ENCODE data around the gene MAJIN.

The MAJIN gene

GRCh38 chr11:64896448-64897022, 75.4 kb downstream of the MAJIN start:
- no peak for TF ChIP-seq CTCF (IDR thresholded peaks at IDR 0.05; ENCODE audit: low read depth, low read length, missing control alignments)
- H3K4me3 ChIP-seq (ENCODE audit: low read depth, low read length): no peak overlapping the region
- no peak for DNase-seq (ENCODE audit: low read depth)
- in situ Hi-C loops (cut with HindIII; ENCODE audit: low sequenced_read_pairs): no loop called here

- no peak for DNase-seq (ENCODE audit: low read depth)
- no peak overlapping the region for H3K4me3 ChIP-seq (ENCODE audit: low read depth, low read length)
- in situ Hi-C loops (cut with HindIII; ENCODE audit: low sequenced_read_pairs): loop anchor here (5.0 kb wide), 2 partner anchors 37 to 48 kb away; no protein-coding TSS in a partner anchor
- no peak for TF ChIP-seq CTCF (IDR thresholded peaks at IDR 0.05; ENCODE audit: low read depth, low read length, missing control alignments)
Measured at GRCh38 chr11:64894812-64895452, 77.0 kb downstream of the MAJIN start.

- in situ Hi-C loops (cut with HindIII; ENCODE audit: low sequenced_read_pairs): loop anchor here (5.0 kb wide), 2 partner anchors 38 to 47 kb away; no protein-coding TSS in a partner anchor
- peak; percentile 86 for TF ChIP-seq CTCF (IDR thresholded peaks at IDR 0.05; ENCODE audit: low read depth, low read length, missing control alignments)
- DNase-seq (ENCODE audit: low read depth): no peak
- no peak overlapping the region for H3K4me3 ChIP-seq (ENCODE audit: low read depth, low read length)
Measured at GRCh38 chr11:64894070-64894811, 77.7 kb downstream of the MAJIN start.

GRCh38 chr11:64893194-64894069, 78.5 kb downstream of the MAJIN start:
- no peak overlapping the region for H3K4me3 ChIP-seq (ENCODE audit: low read depth, low read length)
- no peak for DNase-seq (ENCODE audit: low read depth)
- TF ChIP-seq CTCF (IDR thresholded peaks at IDR 0.05; ENCODE audit: low read depth, low read length, missing control alignments): no peak
- in situ Hi-C loops (cut with HindIII; ENCODE audit: low sequenced_read_pairs): loop anchor here (5.0 kb wide), 2 partner anchors 39 to 46 kb away; no protein-coding TSS in a partner anchor

- DNase-seq (ENCODE audit: low read depth): no peak
- no peak overlapping the region for H3K4me3 ChIP-seq (ENCODE audit: low read depth, low read length)
- in situ Hi-C loops (cut with HindIII; ENCODE audit: low sequenced_read_pairs): loop anchor here (5.0 kb wide), 2 partner anchors 39 to 46 kb away; no protein-coding TSS in a partner anchor
- TF ChIP-seq CTCF (IDR thresholded peaks at IDR 0.05; ENCODE audit: low read depth, low read length, missing control alignments): no peak
Measured at GRCh38 chr11:64892838-64893193, 79.1 kb downstream of the MAJIN start.

GRCh38 chr11:64892411-64892831, 79.5 kb downstream of the MAJIN start:
- no peak for TF ChIP-seq CTCF (IDR thresholded peaks at IDR 0.05; ENCODE audit: low read depth, low read length, missing control alignments)
- in situ Hi-C loops (cut with HindIII; ENCODE audit: low sequenced_read_pairs): loop anchor here (5.0 kb wide), 2 partner anchors 40 to 45 kb away; no protein-coding TSS in a partner anchor
- H3K4me3 ChIP-seq (ENCODE audit: low read depth, low read length): no peak overlapping the region
- DNase-seq (ENCODE audit: low read depth): no peak

All from astrocyte of the cerebellum (primary cell).